ENCODE results near the gene CDCA4.

The CDCA4 gene

DNA sequence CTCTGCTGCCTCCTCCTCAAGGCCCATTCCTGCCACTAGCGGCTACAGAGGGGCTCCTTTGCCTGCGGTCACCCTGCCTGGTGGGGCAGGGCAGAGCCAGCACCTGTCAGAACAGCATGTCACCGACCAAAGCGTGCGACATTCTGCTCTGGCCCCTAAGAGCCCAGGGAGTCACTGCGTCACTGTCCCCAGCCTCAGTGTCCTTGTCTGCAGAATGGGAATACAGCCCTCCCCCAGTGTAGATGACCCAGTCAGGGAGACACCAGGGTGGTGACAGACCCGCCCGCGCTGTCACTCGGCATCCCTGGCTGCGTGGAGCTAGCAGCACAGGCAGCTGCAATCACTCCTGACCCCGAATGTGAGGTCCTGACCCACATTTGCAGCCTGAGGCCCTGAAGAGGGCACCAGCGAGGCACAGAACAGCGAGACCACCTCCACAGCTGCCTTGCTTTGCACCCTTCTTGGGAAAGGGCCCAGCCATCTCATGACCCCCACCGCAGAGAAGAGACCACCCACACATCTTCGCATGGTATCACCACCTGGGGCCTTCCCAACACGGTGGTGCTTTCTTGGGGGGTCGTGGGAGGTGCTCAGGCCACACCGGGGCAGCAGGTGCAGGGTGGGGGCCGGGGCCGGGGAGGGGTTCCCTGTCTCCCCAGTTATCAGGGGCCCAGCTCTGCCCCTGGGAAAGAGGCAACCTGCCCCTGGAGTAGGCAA is 45.2 kb downstream of the CDCA4 start:
- no peak for DNase-seq (ENCODE audit: low read depth)

- DNase-seq (ENCODE audit: low read depth) = no peak
These were observed 46.1 kb downstream of the CDCA4 start for GRCh38 chr14:104974665-104975390.

DNA sequence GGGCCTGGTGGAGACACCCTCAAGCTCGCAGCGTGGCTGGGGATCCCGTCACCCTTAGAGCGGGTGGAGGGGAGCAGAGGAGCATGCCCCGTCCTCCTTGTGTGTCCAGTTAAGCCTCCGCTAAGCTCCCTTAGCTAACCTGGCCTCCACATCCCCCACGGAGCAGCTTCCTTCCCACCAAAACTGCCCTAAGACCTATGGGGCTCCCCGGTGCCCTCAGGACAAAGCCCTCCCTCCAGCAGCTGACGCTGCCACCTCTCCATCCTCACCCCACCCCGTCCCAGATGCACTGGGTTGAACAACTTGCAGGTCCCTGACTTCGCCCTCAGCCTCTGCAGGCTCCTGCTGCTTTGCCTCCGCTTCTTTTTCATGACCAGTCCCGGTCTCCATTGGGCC is 46.7 kb downstream of the CDCA4 start:
- no peak for DNase-seq (ENCODE audit: low read depth)

DNA sequence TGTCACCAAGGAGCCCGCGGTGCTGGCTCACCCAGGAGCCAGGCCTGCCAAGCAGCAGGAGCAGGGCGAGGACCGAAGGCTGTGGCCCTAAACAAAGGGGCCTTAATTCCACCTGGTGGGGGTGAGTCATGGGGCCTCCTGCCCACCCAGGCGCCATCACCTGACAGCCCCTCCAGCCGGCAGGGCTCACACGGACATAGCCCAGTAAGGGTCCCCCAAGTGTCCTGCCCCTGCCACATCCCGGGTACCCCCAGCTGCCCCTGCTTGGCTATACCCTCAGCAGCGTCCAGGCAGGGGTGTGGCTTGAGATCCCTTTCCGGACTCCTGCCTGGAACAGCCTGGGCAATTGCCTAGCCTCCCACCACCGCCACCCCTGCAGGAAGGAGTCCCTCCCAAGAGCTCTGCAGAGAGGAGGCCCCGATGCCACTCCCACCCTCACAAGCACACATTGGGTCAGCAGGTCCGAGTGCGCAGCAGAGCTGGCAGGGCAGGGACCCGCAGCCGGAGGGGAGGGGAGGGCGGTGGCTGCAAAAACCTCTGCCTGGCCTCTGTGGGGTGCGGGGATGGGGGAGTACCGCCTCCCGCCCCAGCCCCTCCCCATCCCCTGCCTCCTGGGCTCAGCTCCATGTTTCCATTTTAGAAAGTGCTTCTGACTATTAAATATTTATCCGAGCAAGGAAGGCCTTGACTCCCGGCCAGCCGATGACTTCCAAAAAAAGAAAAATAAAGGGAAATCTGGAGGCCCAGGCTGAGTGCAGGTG is 47.3 kb downstream of the CDCA4 start:
- DNase-seq (ENCODE audit: low read depth) = no peak

GRCh38 chr14:104973135-104973384 is 47.8 kb downstream of the CDCA4 start:
- DNase-seq (ENCODE audit: low read depth) = no peak

DNA sequence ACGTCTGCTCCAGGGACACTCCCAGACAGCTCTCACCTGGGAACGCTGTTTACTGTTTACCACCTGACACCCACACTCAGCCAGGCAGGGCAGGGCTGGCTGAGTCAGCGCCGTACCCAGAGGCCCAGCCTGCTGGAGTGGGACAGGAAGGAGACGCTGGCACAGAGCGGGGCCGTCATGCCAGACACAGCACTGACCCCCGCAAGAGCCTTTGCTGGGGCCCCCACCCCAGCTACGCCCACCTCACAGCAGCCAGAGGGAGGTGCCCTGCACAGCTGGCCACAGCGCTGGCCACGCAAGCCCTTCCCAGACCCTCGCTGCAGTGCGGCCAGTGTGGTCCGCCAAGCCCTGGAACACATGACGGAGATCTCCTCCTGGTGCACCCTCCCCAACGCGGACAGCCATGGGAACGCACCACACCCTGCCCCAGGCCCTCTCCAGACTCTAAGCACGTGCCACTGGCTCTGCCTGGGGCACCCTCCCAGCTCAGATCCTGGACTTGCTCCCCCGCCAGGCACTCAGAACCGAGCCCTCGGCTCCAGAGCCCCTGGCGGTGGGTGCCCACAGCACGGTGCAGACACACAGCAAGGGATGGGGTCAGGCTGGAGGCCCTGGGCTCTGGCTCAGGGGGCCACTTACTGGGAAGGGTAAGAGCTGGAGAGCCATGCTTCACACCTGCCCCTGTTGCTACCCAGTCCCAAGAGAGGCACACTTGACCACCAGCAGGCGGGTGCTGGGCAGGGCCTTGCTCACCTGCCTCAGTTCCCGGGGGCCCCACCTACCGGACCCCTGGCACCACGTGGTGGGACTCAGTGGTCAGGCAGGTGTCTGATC is 48.4 kb downstream of the CDCA4 start:
- no peak for DNase-seq (ENCODE audit: low read depth)

GRCh38 chr14:104971447-104972240 is 49.2 kb downstream of the CDCA4 start:
- no peak for DNase-seq (ENCODE audit: low read depth)

- no peak for DNase-seq (ENCODE audit: low read depth)
These were observed 50.4 kb downstream of the CDCA4 start for GRCh38 chr14:104970231-104971068.

- no peak for DNase-seq (ENCODE audit: low read depth)
These were observed 51.1 kb downstream of the CDCA4 start for GRCh38 chr14:104969741-104970230.

DNA sequence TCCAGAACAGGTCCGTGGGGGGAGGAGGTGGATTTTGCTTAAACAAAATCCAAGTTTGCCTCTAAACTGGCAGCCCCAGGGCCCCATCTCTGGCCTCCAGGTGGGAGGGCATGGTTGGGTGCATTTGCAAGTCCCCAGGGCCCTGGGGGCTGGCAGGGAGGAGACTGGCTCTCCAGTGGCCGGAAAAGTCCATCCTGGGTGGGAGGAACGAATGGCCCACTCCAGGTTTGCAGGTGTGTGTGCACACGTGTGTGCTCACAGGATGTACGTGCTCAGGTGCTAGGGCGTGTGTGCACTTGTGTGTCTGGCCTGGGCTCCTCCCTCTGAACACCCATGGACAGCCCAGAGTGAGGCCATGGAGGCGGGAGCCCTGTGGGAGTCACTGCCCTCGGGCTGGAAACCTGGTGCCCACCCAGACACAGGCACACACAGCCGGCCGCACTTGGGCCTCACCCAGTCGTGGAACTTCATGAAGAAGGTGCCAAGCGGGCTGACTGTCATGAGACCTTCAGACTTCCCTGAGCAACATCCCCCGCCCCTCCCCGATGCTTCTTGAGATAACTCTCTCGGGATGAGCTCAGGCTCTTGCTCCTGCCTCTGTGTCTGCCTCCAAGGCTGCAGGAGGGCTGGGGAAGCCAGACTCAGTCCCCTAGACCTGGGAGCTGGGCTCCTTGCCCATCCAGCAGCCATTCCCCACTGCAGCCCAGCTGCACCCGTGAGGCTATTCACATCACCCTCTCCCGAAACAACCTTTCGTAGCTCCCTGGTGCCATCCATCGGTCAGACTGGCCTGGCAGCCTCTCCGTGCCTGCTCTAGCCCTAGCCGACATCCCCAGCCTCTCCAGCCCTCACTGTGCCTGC is 52.1 kb downstream of the CDCA4 start:
- no peak for DNase-seq (ENCODE audit: low read depth)

- no peak for DNase-seq (ENCODE audit: low read depth)
These were observed 52.7 kb downstream of the CDCA4 start for GRCh38 chr14:104968153-104968527.

DNA sequence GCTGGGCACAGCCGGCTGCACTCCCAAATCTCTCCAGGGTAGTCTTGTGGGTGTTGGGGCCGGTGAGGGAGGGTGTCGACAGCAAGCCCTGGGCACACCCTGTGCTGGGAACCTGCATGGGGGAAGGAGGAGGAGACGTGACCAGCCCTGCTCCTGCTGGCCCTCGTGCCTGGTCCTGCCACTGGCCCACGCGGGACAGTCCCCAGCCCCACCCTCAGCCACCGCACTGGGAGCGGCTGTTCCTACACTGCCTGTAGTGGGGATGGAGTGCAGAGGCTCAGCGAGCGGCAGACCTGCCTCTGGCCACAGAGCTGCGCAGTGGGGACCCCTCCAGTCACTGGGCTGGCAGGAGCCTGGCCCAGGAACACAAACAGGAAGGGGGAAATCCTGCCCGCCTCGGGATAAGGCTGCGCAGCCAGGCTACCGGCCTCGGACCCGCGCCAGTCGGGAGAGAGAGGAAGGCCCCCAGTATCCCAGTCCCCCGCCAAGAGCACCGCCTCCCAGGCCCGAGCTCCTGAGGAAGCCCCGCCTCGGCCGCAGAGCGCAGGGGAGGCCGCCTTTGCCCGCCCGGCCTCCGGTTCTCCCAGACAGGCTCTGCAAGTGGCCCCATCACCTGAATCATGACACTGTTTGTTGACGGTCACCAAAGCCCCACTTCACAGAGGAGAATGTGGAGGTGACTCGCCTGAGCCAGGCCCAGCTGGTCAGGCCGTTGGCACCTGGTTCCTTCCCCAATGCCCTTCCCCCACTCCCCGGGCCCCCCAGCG is 53.3 kb downstream of the CDCA4 start:
- DNase-seq (ENCODE audit: low read depth) = no peak

GRCh38 chr14:104966981-104967385 is 53.9 kb downstream of the CDCA4 start:
- DNase-seq (ENCODE audit: low read depth) = no peak

- DNase-seq (ENCODE audit: low read depth) = no peak
These were observed 54.5 kb downstream of the CDCA4 start for GRCh38 chr14:104966261-104966865.

DNA sequence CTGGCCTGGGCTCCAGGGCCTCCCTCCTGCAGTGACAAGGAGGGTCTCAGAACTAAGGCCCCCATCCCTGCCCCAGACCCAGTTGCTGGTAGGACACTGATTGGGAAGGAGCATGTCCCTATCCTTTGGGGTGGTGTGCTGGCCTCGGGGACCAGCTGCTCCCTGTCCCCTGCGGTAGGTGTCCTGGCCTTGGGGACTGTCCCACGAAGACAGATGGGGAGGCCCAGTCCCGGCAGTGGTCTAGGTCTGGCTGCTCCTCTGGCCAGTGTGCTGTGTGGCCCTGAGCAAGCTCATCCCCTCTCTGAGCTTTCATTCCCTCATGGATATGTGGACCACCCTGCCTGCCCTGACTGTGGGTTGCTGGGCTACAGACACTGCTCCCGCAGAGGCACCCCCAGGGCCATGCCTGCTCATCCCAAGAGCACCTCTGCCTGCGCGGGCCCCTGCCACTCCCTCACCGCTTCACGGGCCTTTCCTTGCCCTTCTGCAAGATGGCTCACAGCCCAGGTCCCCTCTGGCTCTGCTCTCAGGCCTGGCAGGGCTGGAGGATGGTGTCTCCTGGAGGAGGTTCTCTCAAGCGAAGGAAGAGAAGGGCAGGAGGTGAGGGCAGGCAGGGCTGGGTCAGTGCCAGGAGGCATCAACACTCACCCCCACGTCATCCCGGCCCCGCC is 55.2 kb downstream of the CDCA4 start:
- no peak for DNase-seq (ENCODE audit: low read depth)

DNA sequence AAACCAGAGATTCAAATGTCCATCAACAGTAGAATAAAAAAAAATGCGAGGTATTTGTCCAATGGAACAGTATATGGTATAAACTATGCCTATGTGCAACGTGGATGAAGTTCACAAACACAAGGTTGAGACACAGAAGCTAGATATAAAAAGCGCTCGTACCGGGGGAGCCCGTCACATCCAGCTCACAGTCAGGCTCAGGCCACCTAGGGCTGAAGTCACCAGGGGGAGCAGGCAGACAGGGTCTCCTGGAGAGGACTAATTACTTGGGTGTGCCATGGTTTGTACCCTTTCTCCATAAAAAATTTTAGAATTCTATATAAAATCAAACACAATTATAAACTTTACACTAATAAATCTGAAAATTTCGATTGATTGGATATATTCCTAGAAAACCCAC is 56.3 kb downstream of the CDCA4 start:
- DNase-seq (ENCODE audit: low read depth) = no peak

All from stimulated activated CD4-positive, alpha-beta T cell treated with anti-CD3 and anti-CD28 coated beads, Interleukin-2, amount 100 ng/mL, for 4 hours (primary cell).